ENCODE data around the gene HIPK3.
A peak's percentile ranks its signal among the peaks of the same experiment; 100 is the strongest.
"Not testable (repeated sequence)": the region's sequence is repeated elsewhere in the genome, so short reads cannot be mapped to it uniquely, and the experiment has no call there.

Gene HIPK3

GRCh38 chr11:33258631-33259205 is 1.5 kb downstream of the HIPK3 start:
- DNase-seq (ENCODE audit: low spot score), result peak; percentile 10

DNA sequence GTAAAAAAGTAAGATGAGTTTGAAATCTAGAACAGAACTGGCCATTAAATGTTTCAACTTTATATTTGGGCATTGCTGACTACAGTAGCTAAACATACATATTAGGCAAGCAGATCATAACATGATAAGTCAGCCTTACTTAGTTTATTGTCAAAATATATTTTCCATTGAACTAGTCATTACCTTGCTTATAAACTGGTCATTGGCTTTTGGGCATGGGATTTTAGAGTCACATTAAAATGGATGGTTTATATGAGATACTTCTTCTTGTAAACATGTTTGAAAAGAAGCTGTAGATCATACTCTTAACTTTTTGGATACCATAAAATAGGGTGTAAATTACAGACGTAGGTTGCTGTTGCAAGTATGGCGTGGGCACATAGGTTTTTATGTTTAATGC is 2.7 kb downstream of the HIPK3 start:
- DNase-seq (ENCODE audit: low spot score), result no peak

- DNase-seq (ENCODE audit: low spot score), result not testable (repeated sequence)
Measured at GRCh38 chr11:33261350-33261749, 4.2 kb downstream of the HIPK3 start.

GRCh38 chr11:33262011-33262645 is 4.9 kb downstream of the HIPK3 start:
- DNase-seq (ENCODE audit: low spot score), result no peak

- no peak for DNase-seq (ENCODE audit: low spot score)
Measured at GRCh38 chr11:33263549-33263948, 6.4 kb downstream of the HIPK3 start.

DNA sequence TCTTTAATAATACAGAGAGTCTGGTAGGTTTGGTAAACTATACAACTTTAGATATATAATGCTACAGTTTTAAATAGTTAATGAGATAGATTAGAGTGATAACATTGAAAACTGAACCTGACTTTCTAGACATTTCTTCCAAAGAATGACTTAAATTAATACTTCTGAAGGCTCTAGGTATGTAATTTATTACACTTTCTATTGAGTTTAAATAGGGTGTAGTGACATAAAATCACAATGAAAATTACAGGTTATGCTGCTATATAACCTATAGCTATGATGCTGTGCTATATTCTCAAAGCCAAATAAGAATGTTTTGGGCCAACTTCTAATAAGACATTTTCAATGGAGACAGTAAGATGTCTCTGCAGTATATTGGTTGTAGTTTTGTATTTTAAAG is 7.7 kb downstream of the HIPK3 start:
- DNase-seq (ENCODE audit: low spot score), result no peak

DNA sequence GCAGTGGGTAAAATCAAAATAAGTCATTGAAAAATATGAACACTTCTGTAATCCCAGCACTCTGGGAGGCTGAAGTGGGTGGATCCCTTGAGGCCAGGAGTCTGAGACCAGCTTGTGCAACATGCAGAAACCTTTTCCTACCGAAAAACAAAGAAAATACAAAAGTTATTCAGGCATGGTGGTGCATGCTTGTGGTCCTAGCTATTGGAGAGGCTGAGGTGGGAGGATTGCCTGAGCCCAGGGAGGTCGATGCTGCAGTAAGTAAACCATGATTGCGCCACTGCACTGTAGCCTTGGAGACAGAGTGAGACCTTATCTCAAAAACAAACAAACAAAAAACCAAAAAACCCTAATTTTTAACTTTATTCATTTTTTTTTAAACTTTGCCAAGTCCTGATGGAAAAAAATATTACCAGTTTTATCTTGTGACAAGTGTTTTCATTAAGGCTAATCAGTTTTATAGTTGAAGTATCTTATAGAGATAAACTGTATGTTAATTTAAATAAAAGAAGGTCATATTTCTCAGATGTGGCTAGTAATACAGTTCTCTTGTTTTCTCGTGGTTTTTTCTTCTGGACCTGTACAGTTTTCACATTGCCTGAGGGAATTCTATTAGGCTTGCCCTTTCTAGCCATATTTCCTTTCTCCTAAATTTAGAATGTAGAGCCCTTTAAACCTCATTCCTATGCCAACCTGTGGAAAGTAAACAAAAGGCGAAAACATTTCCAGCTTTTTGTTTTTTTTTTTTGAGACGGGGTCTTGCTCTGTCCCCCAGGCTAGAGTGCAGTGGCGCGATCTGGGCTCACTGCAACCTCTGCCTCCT is 9.4 kb downstream of the HIPK3 start:
- no peak for DNase-seq (ENCODE audit: low spot score)

- DNase-seq (ENCODE audit: low spot score), result no peak
Measured at GRCh38 chr11:33268945-33269540, 11.9 kb downstream of the HIPK3 start.

- DNase-seq (ENCODE audit: low spot score), result no peak
Measured at GRCh38 chr11:33269822-33270221, 12.6 kb downstream of the HIPK3 start.

GRCh38 chr11:33271059-33271458 is 13.9 kb downstream of the HIPK3 start:
- DNase-seq (ENCODE audit: low spot score), result no peak

- DNase-seq (ENCODE audit: low spot score), result no peak
Measured at GRCh38 chr11:33272338-33273107, 15.3 kb downstream of the HIPK3 start.

DNA sequence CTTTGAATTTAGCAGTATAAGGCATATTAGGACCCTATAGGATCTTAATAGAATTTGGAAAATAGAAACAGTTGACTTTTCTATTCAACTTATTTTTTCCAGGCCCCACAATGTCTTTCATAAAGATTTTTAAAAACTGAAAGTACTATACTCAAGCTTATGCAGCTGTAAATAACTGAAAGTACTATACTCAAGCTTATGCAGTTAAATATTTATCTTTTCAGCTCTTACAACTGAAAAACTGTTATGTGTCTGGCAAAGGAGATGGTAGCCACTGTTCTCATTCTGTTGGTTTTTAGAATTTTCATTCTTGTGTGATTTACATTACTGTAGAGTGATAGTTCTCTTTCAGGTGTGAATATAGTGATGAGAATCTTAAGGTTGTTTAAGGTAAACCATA is 16.5 kb downstream of the HIPK3 start:
- DNase-seq (ENCODE audit: low spot score), result no peak

DNA sequence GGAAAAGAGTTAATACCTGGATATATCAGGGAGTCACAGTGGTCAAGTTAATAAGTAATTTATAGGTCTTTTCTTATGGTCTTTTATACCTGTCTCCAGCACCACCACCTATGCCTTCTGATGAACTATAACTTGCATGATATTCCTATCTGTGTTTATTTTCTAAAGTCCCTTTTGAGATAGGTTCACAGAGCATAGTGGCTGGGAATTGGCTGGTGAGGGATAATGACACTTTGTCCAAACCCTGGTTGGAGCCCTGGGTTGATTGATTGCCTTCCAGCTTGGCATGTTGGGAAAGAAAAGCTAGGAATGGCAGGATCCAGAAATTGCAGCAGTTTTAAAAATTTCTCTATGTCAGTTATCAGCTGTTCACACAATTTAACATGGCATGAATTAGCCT is 23.2 kb downstream of the HIPK3 start:
- DNase-seq (ENCODE audit: low spot score), result no peak

DNA sequence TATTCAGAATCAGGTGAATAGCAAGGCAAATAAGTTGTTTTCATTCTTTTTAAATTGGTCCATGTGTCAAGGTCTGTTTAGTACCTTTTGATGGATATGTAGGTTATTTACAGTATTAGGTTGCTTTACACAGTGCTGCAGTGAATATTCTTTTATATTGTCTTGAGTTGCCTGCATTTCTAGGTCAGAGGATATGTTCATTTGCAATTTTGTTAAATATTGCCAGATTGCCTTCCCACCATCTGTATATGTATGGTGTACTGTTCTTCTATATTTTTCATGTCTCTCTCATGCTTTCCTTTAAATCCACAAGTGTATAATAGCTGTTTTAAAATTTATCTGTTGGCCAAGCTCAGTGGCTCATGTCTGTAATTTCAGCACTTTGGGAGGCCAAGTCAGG is 24.6 kb downstream of the HIPK3 start:
- DNase-seq (ENCODE audit: low spot score), result no peak

DNA sequence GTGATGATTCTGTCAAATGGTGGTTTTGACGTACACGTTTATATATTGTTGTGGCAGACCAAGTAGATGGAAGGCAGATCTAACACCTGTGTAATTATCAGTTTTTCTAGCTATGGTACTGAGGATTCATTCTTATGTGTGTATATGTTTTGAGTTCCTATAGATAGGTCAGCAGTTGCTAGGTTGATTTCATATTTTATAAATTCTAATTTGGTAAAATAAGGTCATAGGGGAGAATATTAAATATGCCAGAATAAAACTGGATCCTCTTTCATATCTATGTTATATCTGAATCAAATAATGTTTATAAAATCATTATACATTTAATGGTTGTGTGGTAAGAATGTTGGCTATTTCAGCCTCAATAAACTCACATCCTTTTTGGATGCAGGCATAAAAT is 27.6 kb downstream of the HIPK3 start:
- DNase-seq (ENCODE audit: low spot score), result no peak

DNA sequence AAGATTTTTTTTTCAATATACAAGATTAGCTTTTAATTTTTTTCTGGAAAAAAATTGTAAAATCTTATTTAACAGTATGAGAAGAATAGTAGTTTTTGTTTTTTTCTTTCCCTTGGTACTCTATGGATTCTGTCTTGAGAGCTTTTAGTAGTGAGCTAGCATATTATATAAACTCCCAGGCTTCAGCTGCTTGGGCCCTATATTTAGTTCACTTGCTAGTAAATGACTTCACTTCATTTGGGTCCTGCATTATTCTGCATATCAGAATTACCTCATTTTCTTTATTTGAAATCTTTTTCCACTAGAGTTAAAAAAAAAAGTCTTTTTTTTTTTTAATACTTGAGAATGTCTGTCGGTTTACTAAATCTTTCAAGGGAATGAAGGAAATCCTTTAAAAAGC is 33.1 kb downstream of the HIPK3 start:
- no peak for DNase-seq (ENCODE audit: low spot score)

DNA sequence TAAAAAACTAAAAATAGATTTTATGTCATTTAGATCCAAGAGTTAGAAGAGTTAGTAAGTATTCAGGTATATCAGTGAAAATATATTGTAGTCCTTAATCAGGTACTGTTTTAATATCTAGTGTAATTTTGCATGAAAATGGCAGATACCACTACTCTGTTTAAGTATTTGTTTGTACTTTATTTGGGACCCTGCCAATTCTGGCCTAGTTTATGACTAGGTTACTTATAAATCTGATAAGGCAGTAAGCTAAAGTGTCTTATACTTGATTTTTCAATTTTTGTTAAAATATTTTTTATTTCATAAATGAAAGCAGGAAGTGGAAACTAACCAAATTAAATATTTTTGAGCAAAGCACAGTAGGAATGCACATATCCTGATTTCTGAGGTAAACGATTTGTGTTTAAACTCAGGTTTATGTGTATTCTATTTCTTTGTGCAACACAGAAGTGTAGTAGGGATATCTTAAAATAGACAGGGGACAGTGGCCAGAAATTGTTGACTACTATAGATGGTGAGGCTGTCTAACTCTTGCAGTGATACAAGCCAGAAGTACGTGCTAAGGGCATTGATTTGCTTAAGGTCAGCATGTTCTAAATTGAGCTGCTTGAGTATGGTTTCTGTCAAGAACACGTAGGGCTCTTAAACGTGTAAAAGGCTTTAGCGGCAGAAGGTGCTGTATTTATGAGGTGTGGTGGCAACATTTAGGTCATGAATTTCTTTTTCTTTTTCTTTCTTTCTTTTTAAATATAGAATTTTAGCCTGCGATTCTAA is 34.0 kb downstream of the HIPK3 start:
- DNase-seq (ENCODE audit: low spot score), result no peak

- DNase-seq (ENCODE audit: low spot score), result no peak
Measured at GRCh38 chr11:33292311-33292710, 35.1 kb downstream of the HIPK3 start.

- DNase-seq (ENCODE audit: low spot score), result no peak
Measured at GRCh38 chr11:33294224-33294623, 37.0 kb downstream of the HIPK3 start.

- DNase-seq (ENCODE audit: low spot score), result no peak
Measured at GRCh38 chr11:33294797-33295196, 37.6 kb downstream of the HIPK3 start.

DNA sequence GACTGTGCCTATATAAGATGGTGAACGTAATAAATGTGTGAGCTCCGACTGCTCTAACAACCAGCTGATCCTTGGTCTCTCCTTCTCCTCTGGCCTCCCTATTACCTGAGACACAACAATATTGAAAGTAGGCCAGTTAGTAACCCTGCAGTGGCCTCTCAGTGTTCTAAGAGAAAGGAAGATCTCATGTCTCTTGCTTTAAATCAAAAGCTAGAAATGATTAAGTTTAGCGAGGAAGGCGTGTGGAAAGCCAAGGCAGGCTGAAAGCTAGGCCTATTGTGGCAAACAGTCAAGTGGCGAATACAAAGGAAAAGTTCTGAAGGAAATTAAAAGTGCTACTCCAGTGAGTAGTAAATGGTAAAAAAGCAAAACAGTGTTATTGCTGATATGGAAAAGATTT is 39.5 kb downstream of the HIPK3 start:
- DNase-seq (ENCODE audit: low spot score), result no peak

Data from CD4-positive, alpha-beta T cell treated with Interleukin-6 at 100 ng/mL for 8 hours (primary cell).